Measurements from ENCODE around the gene METTL25B.

GRCh38 chr1:156705321-156705917, 22.9 kb upstream of the METTL25B start, which contains the start of gene CRABP2:
- TF ChIP-seq CTCF (IDR thresholded peaks at IDR 0.05), result no peak
- no peak for TF ChIP-seq POLR2A (IDR thresholded peaks at IDR 0.05)
